ENCODE data around the gene ZNF334.

The ZNF334 gene

DNA sequence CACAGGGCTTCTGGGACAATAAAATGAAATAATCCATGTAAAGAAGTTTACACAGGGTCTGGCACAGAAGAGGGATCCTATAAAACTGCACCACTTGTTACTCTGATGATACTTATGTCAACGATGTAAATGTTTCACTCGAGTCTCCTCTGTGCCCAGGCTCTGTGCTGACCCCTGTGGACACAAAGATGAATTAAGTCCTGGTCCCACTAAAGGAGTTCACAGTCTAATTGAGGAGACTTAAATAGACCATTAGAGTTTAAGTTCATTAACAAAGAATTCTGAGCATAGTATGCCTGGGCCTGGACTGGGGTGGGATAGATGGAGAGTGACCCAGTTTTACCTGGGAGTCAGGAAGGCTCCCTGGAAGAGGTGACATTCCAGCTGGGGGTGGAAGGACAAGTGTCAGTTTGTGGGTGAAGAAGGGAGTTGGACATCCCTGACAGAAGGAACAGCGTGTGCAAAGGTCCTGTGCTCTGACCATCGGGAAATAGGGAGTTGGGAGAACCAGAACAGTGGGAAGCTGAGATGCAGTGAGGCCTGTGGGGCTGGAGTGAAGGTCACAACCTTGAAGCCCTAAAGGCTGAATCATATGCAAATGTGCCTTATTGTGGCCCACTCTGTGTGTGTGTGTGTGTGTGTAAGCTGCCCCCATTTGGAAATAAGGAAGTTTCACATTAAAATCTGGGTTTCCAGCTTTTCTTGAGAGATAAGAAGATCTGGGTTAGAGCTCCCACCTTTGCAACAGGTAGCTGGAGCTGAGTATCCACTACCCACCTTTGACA is 36.0 kb upstream of the ZNF334 start:
- no peak overlapping the region for H3K27ac Mint-ChIP-seq
- DNase-seq (peak in 1 of 2 donors; percentile 28), ATAC-seq (no peak)
- H3K4me3 Mint-ChIP-seq: no peak overlapping the region
- H3K9me3 Mint-ChIP-seq: no peaks in the 10 kb centered on the region
- H3K27me3 Mint-ChIP-seq: peaks cover 9% of the 10 kb centered on the region
- H3K4me1 Mint-ChIP-seq: peaks cover 31% of the 10 kb centered on the region

DNA sequence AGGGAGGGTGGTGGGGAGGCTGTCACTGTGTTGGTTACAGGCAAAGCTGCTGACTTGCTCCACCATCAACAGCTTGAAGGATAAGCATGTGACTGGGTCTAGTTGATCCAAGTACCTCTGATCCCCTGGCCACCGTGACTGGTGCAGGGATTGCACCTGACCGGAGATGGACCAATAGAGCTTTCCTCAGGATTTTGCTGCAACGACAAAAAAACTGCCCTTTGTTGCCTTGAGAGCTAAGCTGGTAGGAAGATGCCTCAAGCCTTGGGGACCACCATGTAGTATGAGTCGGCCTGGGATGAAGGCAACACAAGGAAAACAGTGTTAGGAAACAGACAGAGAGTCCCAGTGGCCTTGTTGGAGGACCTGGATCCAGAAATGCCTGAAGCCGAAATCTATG is 35.3 kb upstream of the ZNF334 start:
- peaks cover 34% of the 10 kb centered on the region for H3K4me1 Mint-ChIP-seq
- H3K4me3 Mint-ChIP-seq: no peak overlapping the region
- no peaks in the 10 kb centered on the region for H3K9me3 Mint-ChIP-seq
- DNase-seq (no peak), ATAC-seq (no peak)
- peaks cover 9% of the 10 kb centered on the region for H3K27me3 Mint-ChIP-seq
- H3K27ac Mint-ChIP-seq: no peak overlapping the region

DNA sequence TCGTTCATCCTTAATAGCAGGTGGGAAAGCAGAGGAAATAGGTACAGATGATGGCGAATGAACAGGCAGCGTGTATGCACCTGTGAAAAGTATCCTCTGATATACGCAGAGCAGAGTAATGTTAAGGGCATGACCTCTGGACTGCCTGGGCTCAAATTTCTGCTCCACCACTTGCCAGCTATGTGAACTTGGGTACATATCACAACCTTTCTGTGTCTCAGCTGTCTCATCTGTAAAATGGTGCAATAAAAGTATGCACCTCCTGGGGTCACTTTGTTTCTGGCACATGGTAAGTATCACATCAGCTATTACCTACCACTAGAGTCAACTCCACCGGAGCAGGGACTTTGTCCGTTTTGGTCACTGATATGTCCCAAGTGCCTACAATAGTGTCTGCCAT is 34.6 kb upstream of the ZNF334 start:
- peaks cover 29% of the 10 kb centered on the region for H3K4me1 Mint-ChIP-seq
- no peak for ATAC-seq
- H3K27me3 Mint-ChIP-seq: peaks cover 14% of the 10 kb centered on the region
- no peaks in the 10 kb centered on the region for H3K9me3 Mint-ChIP-seq
- no peak for DNase-seq
- H3K27ac Mint-ChIP-seq: no peak overlapping the region
- H3K4me3 Mint-ChIP-seq: no peak overlapping the region

DNA sequence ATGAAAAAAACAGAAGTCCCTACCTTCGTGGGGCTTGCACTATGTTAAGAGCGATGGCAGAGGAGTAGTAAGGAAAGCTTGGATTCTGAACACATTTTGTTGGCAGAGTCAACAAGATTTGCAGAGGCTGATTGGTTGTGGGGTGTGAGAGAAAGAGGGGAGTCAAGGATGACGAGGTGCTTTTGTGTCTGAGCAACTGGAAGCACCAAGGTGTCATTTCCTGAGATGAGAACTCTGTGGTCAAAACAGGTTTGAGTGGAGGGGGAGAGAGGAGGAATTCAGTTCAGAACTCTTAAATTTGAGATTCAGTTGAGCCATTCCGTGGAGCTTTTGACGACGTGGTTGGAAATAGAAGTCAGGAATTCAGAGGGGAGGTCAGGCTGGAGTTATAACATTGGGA is 33.6 kb upstream of the ZNF334 start:
- H3K27me3 Mint-ChIP-seq: peaks cover 18% of the 10 kb centered on the region
- ATAC-seq (no peak), DNase-seq (peak in 1 of 2 donors; percentile 27)
- peaks cover 18% of the 10 kb centered on the region for H3K4me1 Mint-ChIP-seq
- H3K27ac Mint-ChIP-seq: no peak overlapping the region
- H3K4me3 Mint-ChIP-seq: no peak overlapping the region
- no peaks in the 10 kb centered on the region for H3K9me3 Mint-ChIP-seq

DNA sequence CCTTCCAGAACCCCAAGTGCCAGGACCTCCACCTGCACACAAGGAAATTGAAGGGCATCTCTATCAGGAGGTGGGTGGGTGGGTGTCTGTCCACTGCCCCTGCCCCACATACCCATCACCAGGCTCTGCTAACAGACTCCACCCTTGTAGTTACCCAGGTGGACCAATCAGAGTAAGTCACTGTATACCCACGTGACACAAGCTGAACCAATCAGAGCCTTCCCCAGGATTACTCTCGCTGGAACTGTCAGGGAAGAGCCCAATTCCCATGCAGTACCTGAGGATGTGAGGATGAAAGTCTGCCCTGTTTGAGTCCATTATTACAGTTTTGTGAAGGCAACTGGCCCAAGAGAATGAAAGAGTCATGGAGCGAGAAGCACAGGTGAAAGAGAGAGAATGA is 32.9 kb upstream of the ZNF334 start:
- no peaks in the 10 kb centered on the region for H3K9me3 Mint-ChIP-seq
- no peak for DNase-seq
- H3K4me3 Mint-ChIP-seq: peak overlapping the region in 1 of 2 donors; percentile 26
- peaks cover 20% of the 10 kb centered on the region for H3K27me3 Mint-ChIP-seq
- peak overlapping the region in 1 of 2 donors; percentile 99 for H3K27ac Mint-ChIP-seq
- peaks cover 15% of the 10 kb centered on the region for H3K4me1 Mint-ChIP-seq
- ATAC-seq: no peak

DNA sequence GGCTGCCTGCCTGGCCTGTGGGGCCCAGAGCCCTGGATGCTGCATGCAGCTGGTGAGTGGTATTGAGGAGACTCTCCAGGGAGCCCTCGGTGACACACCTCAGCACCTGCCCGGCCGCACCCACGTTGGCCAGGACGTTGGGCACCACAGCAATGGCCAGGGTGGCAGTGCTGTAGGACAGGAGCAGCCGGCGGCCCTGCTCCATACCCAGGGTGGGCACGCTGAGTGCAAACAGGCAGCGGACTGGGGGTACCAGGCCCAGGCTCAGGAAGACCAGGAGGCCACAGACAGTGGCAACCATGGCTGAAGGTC is 32.4 kb upstream of the ZNF334 start:
- Mint-ChIP-seq H3K4me1 (peaks cover 11% of the 10 kb centered on the region), H3K27ac (peak overlapping the region in 1 of 2 donors; percentile 99), H3K27me3 (peaks cover 22% of the 10 kb centered on the region), H3K9me3 (no peaks in the 10 kb centered on the region), H3K4me3 (peak overlapping the region; percentile 26 to 32)
- DNase-seq (no peak), ATAC-seq (peak; percentile 16)

DNA sequence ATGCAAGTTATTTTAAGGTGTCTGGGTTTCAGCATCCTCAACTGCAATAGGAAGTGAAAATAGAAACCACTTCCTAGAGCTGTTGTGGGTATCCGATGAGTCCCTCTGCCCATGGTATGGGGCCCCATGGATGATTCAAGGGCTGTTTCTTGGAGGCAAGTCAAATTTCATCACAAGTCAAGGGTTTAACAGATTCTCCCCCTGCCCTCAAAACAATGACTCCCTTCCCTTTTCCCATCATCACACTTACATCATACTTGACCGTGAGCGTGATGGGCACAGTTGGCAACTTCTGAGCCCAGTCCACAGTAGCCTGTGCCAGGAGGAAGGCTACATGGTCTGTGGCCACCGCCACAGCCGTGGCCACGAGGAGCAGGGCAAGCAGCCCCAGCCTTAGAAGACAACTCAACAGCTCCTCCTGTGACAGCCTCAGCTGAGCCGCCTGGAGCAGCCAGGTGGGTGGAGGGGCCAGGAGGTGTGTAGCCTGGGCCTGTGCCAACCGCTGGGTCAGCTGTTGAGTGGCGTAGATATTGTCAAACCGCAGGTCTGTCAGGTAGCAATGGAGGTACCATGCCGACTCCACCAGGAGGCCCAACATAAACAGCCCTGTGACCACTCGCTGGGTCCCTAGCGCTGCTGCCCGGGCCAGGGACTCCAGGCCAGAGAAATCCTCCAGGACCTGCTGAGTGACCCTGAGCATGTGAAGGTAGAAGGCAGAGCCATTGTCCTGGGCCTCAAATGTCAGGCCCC is 31.9 kb upstream of the ZNF334 start:
- peak; percentile 68 to 86 for DNase-seq
- peak overlapping the region; percentile 65 to 71 for H3K4me3 Mint-ChIP-seq
- H3K4me1 Mint-ChIP-seq: peaks cover 6% of the 10 kb centered on the region
- peak; percentile 94 for ATAC-seq
- H3K27ac Mint-ChIP-seq: peak overlapping the region in 1 of 2 donors; percentile 99
- no peaks in the 10 kb centered on the region for H3K9me3 Mint-ChIP-seq
- H3K27me3 Mint-ChIP-seq: peaks cover 16% of the 10 kb centered on the region

DNA sequence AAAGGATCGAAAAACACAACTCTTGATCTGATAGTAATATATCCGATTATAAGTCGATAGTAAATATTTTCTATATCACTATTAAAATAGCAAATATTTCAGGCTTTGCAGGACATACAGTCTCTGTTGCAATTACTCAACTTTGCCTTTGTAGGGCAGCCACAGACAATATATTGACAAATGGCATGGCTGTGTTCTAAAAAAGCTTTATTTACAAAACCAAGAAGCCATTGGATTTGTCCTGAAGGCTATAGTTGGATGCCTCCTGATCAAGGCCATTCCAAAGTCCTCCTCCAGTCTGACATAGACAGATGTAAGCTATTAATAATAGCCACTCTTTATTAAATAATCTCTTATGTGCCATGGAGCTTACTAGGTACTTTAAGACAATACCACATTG is 31.2 kb upstream of the ZNF334 start:
- H3K27ac Mint-ChIP-seq: no peak overlapping the region
- H3K4me3 Mint-ChIP-seq: no peak overlapping the region
- peaks cover 5% of the 10 kb centered on the region for H3K4me1 Mint-ChIP-seq
- DNase-seq (no peak), ATAC-seq (no peak)
- no peaks in the 10 kb centered on the region for H3K9me3 Mint-ChIP-seq
- H3K27me3 Mint-ChIP-seq: peaks cover 15% of the 10 kb centered on the region

DNA sequence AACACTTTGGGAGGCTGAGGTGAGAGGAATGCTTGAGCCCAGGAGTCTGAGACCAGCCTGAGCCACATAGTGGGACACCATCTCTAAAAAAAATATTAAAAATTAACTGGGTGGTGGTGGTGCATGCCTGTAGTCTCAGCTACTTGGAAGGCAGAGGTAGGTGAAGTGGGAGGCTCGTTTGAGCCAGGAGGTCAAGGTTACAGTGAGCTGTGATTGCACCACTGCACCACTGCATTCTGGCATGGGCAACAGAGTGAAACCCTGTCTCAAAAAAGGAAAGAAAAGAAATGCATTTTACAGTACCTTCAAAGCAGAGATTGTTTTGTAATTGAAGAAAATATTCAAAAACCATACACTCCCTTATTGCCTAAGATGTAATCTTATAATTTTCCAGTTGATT is 30.6 kb upstream of the ZNF334 start:
- no peak for DNase-seq
- peak overlapping the region in 1 of 2 donors; percentile 59 for H3K27ac Mint-ChIP-seq
- no peaks in the 10 kb centered on the region for H3K9me3 Mint-ChIP-seq
- ATAC-seq: no peak
- peaks cover 16% of the 10 kb centered on the region for H3K27me3 Mint-ChIP-seq
- peaks cover 5% of the 10 kb centered on the region for H3K4me1 Mint-ChIP-seq
- H3K4me3 Mint-ChIP-seq: no peak overlapping the region

DNA sequence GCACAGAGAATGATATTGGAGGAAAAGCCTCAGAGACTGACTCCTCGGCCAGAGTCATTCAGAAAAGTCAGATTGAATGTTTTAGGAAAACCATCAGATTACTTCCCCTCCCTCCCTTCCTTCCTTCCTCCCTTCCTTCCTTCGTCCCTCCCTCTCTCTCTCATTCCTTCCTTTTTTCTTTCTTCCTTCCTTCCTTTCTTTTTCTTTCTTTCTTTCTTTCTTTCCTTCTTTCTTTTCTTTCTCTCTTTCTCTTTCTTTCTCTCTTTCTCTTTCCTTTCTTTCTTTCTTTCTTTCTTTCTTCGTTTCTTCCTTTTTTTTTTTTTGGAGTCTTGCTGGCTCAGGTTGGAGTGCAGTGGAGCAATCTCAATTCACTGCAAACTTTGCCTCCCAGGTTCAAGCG is 29.7 kb upstream of the ZNF334 start:
- DNase-seq (no peak), ATAC-seq (no peak)
- Mint-ChIP-seq H3K27ac (peak overlapping the region; percentile 44 to 83), H3K4me1 (peaks cover 5% of the 10 kb centered on the region), H3K4me3 (no peak overlapping the region), H3K9me3 (no peaks in the 10 kb centered on the region), H3K27me3 (peaks cover 25% of the 10 kb centered on the region)

DNA sequence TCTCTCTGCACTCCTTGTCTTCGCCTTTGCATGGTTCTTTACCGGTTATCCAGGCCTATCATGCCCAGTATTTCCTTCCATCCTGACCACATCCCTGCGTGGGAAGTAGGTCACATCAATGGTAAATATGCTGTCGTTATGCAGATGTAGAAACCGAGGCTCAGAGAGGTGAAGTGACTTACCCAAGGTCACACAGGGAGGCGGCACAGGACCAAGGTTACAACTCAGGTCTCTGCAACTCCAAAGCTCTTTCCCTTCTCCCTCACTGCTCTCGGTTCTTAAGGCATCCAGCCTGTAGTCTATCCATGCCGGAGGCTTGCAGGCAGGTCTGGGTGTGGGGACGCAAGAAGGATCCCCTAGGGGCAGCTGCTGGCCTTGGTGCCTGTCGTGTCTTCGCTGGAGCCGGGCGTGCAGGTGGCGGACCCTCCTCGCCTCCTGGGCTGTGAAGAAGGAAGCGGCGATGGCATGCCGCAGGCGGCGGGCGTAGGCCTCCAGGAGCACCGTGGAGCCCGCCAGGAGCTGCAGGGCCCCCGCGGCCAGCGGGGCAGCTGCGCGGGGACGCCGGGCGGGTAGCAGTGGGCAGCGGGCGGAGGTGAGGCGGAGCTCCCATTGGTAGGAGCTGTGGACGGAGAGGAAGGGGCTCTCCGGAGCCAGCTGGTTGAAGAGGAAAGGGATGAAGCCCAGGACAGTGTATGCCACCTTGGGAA is 28.0 kb upstream of the ZNF334 start:
- H3K27ac Mint-ChIP-seq: no peak overlapping the region
- no peaks in the 10 kb centered on the region for H3K9me3 Mint-ChIP-seq
- DNase-seq (no peak), ATAC-seq (no peak)
- peaks cover 5% of the 10 kb centered on the region for H3K4me1 Mint-ChIP-seq
- H3K4me3 Mint-ChIP-seq: no peak overlapping the region
- H3K27me3 Mint-ChIP-seq: peaks cover 41% of the 10 kb centered on the region

DNA sequence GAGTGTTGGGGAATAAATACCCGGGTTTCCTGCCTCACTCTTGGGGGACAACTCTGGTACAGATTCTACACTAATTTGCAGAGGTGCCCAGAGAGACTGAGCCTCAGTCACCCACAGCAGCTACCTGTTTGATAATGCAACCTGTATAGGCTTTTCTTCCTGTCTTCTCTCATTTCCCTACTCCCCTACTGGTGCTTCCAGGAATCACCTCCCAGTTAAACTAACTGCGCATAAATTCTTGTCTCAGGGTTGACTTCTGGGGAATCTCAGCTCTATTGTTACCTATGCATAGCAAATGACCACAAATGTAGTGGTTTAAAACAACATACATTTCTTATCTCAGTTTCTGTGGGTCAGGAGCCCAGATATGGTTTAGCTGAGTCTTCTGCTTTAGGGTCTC is 25.8 kb upstream of the ZNF334 start:
- Mint-ChIP-seq H3K4me1 (peaks cover 5% of the 10 kb centered on the region), H3K27me3 (peaks cover 47% of the 10 kb centered on the region), H3K9me3 (no peaks in the 10 kb centered on the region), H3K27ac (no peak overlapping the region), H3K4me3 (no peak overlapping the region)
- DNase-seq: no peak
- ATAC-seq: no peak

DNA sequence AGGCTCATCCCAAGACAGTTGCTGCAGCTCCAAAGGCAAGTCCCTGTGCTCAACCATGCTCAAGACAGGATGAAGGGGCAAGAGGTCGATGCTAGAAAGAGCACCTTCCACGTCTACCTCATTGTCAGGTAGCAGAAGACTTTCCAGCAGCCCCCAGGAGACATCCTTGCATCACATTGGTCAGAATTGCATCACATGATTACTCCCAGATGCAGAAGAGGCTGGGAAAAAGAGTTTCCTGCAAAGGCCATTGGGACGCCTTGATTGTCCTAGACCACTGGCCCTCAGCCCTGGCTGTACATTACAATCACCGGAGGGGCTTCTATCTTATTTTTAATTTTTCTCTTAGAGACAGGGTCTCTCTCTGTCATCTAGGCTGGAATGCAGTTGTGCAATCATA is 17.3 kb upstream of the ZNF334 start:
- DNase-seq (no peak), ATAC-seq (no peak)
- Mint-ChIP-seq H3K4me3 (no peak overlapping the region), H3K27me3 (peaks cover 37% of the 10 kb centered on the region), H3K9me3 (no peaks in the 10 kb centered on the region), H3K4me1 (no peaks in the 10 kb centered on the region), H3K27ac (no peak overlapping the region)

DNA sequence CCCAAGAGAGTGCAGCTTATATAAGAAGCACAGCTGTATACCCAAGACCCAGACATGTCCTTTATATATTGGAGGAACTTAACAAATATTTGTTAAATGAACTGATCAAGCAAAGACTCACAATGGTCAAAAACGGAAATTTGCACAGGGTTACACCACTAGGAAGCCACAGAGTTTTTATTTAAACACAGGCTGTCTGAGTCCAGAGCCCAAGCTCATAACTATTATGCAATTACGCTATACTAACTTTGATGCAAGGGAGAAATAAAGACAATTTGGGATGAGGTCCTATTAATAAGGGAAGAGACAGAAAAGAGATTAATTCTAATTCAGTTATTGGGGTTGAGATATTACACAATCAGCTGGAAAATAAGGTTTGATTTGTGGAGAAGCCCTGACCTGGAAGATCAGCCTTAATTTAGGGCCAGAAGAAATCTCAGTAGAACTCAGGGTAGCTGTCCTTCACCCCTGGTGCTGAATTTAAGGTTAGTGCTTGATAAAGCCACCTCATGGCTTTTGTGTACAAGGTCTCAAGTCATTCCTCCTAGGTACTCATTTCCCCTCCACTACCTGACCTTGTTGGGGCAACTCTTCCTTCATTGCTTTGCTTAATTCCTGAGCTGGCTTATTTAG is 10.5 kb upstream of the ZNF334 start:
- H3K9me3 Mint-ChIP-seq: no peaks in the 10 kb centered on the region
- DNase-seq: no peak
- H3K4me3 Mint-ChIP-seq: no peak overlapping the region
- no peak overlapping the region for H3K27ac Mint-ChIP-seq
- ATAC-seq: no peak
- H3K27me3 Mint-ChIP-seq: peaks cover 48% of the 10 kb centered on the region
- no peaks in the 10 kb centered on the region for H3K4me1 Mint-ChIP-seq

DNA sequence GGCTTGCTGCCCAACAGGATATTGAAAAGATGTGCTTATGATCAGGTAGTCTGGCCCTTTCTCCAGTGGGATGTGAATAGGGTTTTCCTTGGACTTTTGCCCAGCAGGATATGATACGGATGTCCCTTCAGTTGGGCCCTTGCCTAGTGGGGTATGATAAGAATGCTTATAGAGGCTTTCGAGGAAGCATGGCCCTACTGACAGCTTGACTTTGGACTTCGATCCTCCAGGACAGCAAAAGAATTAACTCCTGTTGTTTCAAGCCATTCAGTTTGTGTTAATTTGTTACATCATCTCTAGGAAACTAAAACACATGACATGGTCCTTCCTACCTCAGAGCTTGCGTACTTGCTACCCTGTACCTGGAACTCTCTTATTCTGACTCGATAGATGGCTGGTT is 9.7 kb upstream of the ZNF334 start:
- H3K27ac Mint-ChIP-seq: no peak overlapping the region
- ATAC-seq (no peak), DNase-seq (no peak)
- no peaks in the 10 kb centered on the region for H3K4me1 Mint-ChIP-seq
- H3K9me3 Mint-ChIP-seq: no peaks in the 10 kb centered on the region
- H3K4me3 Mint-ChIP-seq: no peak overlapping the region
- H3K27me3 Mint-ChIP-seq: peaks cover 40% of the 10 kb centered on the region
